HEK293 (cell line): ENCODE data around the gene RNF113A.

Source experiments
- CTCF ChIA-PET: fragments of 350-600 bp; formaldehyde crosslinking; extraction: SDS; loops from one replicate; lab custom pipeline; 2021; ENCODE audit warnings: antibody characterized with exemption; lab: Yijun Ruan, JAX
- POLR2A ChIA-PET: fragments of 300-600 bp; formaldehyde crosslinking; extraction: SDS; loops from one replicate; lab custom pipeline; 2020; ENCODE audit warnings: antibody characterized with exemption, inconsistent platforms; lab: Yijun Ruan, JAX
- H3K27ac ChIP-seq: fragments of 200-500 bp; sonication (Bioruptor generic); 2 replicates; pipeline ENCODE4 v1.5.1; 2014; ENCODE audit warnings: low read depth, low read length, control low read depth, inconsistent platforms; ENCODE audit errors: extremely low read depth
- H3K36me3 ChIP-seq, 2 experiments: fragments of 200-500 bp in 1 of 2; sonication (Bioruptor generic) in 1 of 2; 1 replicate in 1 of 2; 2 replicates in 1 of 2; pipeline ENCODE4 v1.5.1; 2014 to 2017; ENCODE audit warnings: inconsistent platforms in 2 of 2, low read length in 2 of 2; ENCODE audit not compliant: control insufficient read depth in 2 of 2, insufficient read depth in 1 of 2
- H3K4me1 ChIP-seq: fragments of 200-500 bp; sonication (Bioruptor generic); 2 replicates; pipeline ENCODE4 v1.5.1; 2014; ENCODE audit warnings: mild to moderate bottlenecking, low read length, inconsistent platforms; ENCODE audit not compliant: control insufficient read depth, insufficient read depth
- H3K4me3 ChIP-seq: 2 replicates; pipeline ENCODE4 v1.5.1; 2011; ENCODE audit warnings: low read depth, mild to moderate bottlenecking, control low read depth, low read length, moderate library complexity
- H3K9me3 ChIP-seq: fragments of 200-500 bp; sonication (Bioruptor generic); 2 replicates; pipeline ENCODE4 v1.5.1; 2014; ENCODE audit warnings: low read depth, low read length, inconsistent platforms; ENCODE audit not compliant: control insufficient read depth, insufficient read depth
- KLF17 ChIP-seq: fragments of 450-650 bp; formaldehyde crosslinking; IDR thresholded peaks from 2 replicates; pipeline ENCODE4 v1.5.1; 2016; ENCODE audit warnings: missing biosample characterization, missing genetic modification characterization
- KLF7 ChIP-seq: fragments of 450-650 bp; formaldehyde crosslinking; IDR thresholded peaks from 2 replicates; pipeline ENCODE4 v1.5.1; 2016; ENCODE audit warnings: missing biosample characterization, missing genetic modification characterization, borderline replicate concordance
- OVOL3 ChIP-seq: fragments of 450-650 bp; formaldehyde crosslinking; IDR thresholded peaks from 2 replicates; pipeline ENCODE4 v1.5.1; 2016; ENCODE audit warnings: missing biosample characterization, missing genetic modification characterization
- SCRT2 ChIP-seq: fragments of 450-650 bp; formaldehyde crosslinking; IDR thresholded peaks from 2 replicates; pipeline ENCODE4 v1.5.1; 2016; ENCODE audit warnings: missing biosample characterization, missing genetic modification characterization
- SP2 ChIP-seq: fragments of 450-650 bp; formaldehyde crosslinking; IDR thresholded peaks from 2 replicates; pipeline ENCODE4 v1.5.1; 2016; ENCODE audit warnings: missing biosample characterization, missing genetic modification characterization
- SP3 ChIP-seq: fragments of 450-650 bp; formaldehyde crosslinking; IDR thresholded peaks from 2 replicates; pipeline ENCODE4 v1.5.1; 2016; ENCODE audit warnings: missing biosample characterization, missing genetic modification characterization
- YY1 ChIP-seq: fragments of 450-650 bp; formaldehyde crosslinking; IDR thresholded peaks from 2 replicates; pipeline ENCODE4 v1.5.1; 2018; ENCODE audit warnings: missing biosample characterization, missing genetic modification characterization
- ZBTB7A ChIP-seq: fragments of 450-650 bp; formaldehyde crosslinking; IDR thresholded peaks from 2 replicates; pipeline ENCODE4 v1.5.1; 2016; ENCODE audit warnings: low read depth, missing biosample characterization, missing genetic modification characterization
- ZEB2 ChIP-seq: fragments of 450-650 bp; formaldehyde crosslinking; IDR thresholded peaks from 2 replicates; pipeline ENCODE4 v1.5.1; 2016; ENCODE audit warnings: missing biosample characterization, missing genetic modification characterization
- ZFP37 ChIP-seq: fragments of 450-650 bp; formaldehyde crosslinking; IDR thresholded peaks from 2 replicates; pipeline ENCODE4 v1.5.1; 2016; ENCODE audit warnings: missing biosample characterization, missing genetic modification characterization
- ZNF10 ChIP-seq: fragments of 450-650 bp; formaldehyde crosslinking; IDR thresholded peaks from 2 replicates; pipeline ENCODE4 v1.5.1; 2017; ENCODE audit warnings: missing biosample characterization, missing genetic modification characterization
- ZNF2 ChIP-seq: fragments of 450-650 bp; formaldehyde crosslinking; IDR thresholded peaks from 2 replicates; pipeline ENCODE4 v1.5.1; 2016; ENCODE audit warnings: missing biosample characterization, missing genetic modification characterization
- ZNF202 ChIP-seq: fragments of 450-650 bp; formaldehyde crosslinking; IDR thresholded peaks from 2 replicates; pipeline ENCODE4 v1.5.1; 2016; ENCODE audit warnings: missing biosample characterization, missing genetic modification characterization, borderline replicate concordance
- ZNF24 ChIP-seq: fragments of 450-650 bp; formaldehyde crosslinking; IDR thresholded peaks from 2 replicates; pipeline ENCODE4 v1.5.1; 2016; ENCODE audit warnings: missing biosample characterization, missing genetic modification characterization
- ZNF248 ChIP-seq: fragments of 450-650 bp; formaldehyde crosslinking; IDR thresholded peaks from 2 replicates; pipeline ENCODE4 v1.5.1; 2017; ENCODE audit warnings: missing biosample characterization, missing genetic modification characterization
- ZNF266 ChIP-seq: fragments of 450-650 bp; formaldehyde crosslinking; IDR thresholded peaks from 2 replicates; pipeline ENCODE4 v1.5.1; 2016; ENCODE audit warnings: missing biosample characterization, missing genetic modification characterization, low read depth
- ZNF362 ChIP-seq: fragments of 450-650 bp; formaldehyde crosslinking; IDR thresholded peaks from 2 replicates; pipeline ENCODE4 v1.5.1; 2016; ENCODE audit warnings: missing biosample characterization, missing genetic modification characterization
- ZNF366 ChIP-seq: fragments of 450-650 bp; formaldehyde crosslinking; conservative IDR thresholded peaks from 2 replicates; pipeline ENCODE4 v1.5.1; 2016; ENCODE audit warnings: missing biosample characterization, missing genetic modification characterization
- ZNF560 ChIP-seq: fragments of 450-650 bp; formaldehyde crosslinking; IDR thresholded peaks from 2 replicates; pipeline ENCODE4 v1.5.1; 2017; ENCODE audit warnings: missing biosample characterization, missing genetic modification characterization, borderline replicate concordance
- ZNF580 ChIP-seq: fragments of 450-650 bp; formaldehyde crosslinking; IDR thresholded peaks from 2 replicates; pipeline ENCODE4 v1.5.1; 2016; ENCODE audit warnings: missing biosample characterization, missing genetic modification characterization
- ZNF610 ChIP-seq: fragments of 450-650 bp; formaldehyde crosslinking; IDR thresholded peaks from 2 replicates; pipeline ENCODE4 v1.5.1; 2016; ENCODE audit warnings: missing biosample characterization, missing genetic modification characterization, borderline replicate concordance
- ZNF629 ChIP-seq: fragments of 450-650 bp; formaldehyde crosslinking; IDR thresholded peaks from 2 replicates; pipeline ENCODE4 v1.5.1; 2017; ENCODE audit warnings: missing biosample characterization, missing genetic modification characterization
- ZNF639 ChIP-seq: fragments of 450-650 bp; formaldehyde crosslinking; IDR thresholded peaks from 2 replicates; pipeline ENCODE4 v1.5.1; 2016; ENCODE audit warnings: missing biosample characterization, missing genetic modification characterization
- ZNF660 ChIP-seq: fragments of 450-650 bp; IDR thresholded peaks from 2 replicates; pipeline ENCODE4 v1.5.1; 2018; ENCODE audit warnings: missing biosample characterization, mild to moderate bottlenecking, missing genetic modification characterization
- ZNF843 ChIP-seq: fragments of 450-650 bp; formaldehyde crosslinking; IDR thresholded peaks from 2 replicates; pipeline ENCODE4 v1.5.1; 2016; ENCODE audit warnings: missing biosample characterization, missing genetic modification characterization
- TF ChIP-seq, protein P1 (sequence below): fragments of 450-650 bp; formaldehyde crosslinking; IDR thresholded peaks from 2 replicates; pipeline ENCODE4 v1.5.1; 2016; ENCODE audit warnings: missing biosample characterization, missing genetic modification characterization, low read depth
- TF ChIP-seq, protein P2 (sequence below): fragments of 450-650 bp; formaldehyde crosslinking; conservative IDR thresholded peaks from 2 replicates; pipeline ENCODE4 v1.5.1; 2016; ENCODE audit warnings: low read depth, missing biosample characterization, missing genetic modification characterization

RNF113A gene

DNA sequence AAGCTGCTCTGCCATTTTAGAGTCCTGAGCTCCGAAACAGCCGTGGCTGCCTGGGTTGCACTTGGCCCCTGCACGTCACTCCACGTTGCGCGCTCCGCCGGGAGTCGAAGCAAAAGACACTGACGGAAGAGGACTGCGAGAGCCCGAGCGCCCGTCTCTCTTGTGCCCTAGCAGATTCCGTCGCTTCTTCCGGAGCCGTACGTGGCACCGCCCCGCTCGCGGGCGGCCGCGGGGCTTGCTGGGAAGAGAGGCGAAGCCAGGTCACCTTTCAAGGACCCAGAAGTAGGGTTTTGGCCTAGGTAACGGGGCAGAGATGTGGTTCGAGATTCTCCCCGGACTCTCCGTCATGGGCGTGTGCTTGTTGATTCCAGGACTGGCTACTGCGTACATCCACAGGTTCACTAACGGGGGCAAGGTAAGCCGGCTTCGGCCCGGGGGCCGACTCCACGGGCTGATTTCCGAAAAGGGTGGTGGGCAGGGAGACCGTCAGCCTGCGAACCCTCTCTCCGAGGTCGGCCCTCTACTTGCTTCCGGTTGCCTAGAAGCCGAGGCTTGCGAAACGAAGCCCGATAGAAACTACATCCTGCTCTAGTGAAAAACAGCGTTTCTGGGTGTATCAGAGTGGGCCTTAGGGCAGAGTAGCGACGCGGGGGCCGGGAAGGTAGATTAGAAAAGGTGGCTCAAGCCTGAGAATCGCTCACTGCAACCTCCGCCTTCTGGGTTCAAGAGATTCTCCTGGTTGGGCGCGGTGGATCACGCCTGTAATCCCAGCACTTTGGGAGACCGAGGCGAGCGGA, at the start of gene RNF113A, which contains the start of gene NDUFA1:
Gene RNF113A, minus strand, starts transcription at position 135 of the 797 bp plus-strand sequence. Its CDS starts 120 bp downstream, at position 15.
Gene NDUFA1, plus strand, starts transcription at position 234 of the 797 bp plus-strand sequence. Its CDS starts 80 bp downstream, at position 314.
- CTCF ChIA-PET: interaction anchor here (0.7 to 3.0 kb wide), 3 partner anchors 9 to 342 kb away, joined by 3 to 9 read pairs (median 5); no protein-coding TSS in a partner anchor
- Histone ChIP-seq H3K27ac (peak within 1 kb of the TSS; percentile 90), H3K36me3 (peaks cover 12 to 14% of the 10 kb centered on the region in 2 experiments), H3K4me1 (no peaks in the 10 kb centered on the region), H3K9me3 (no peaks in the 10 kb centered on the region), H3K4me3 (peak within 1 kb of the TSS; percentile 59)
- POLR2A ChIA-PET: interaction anchor here (0.8 to 2.9 kb wide), 7 partner anchors 11 to 266 kb away, joined by 3 to 33 read pairs (median 8); partner anchors contain the start of genes RPL39 and UPF3B
- TF ChIP-seq ZNF580 (tag by site-specific recombination) (no peak), ZEB2 (tag by site-specific recombination) (peak; percentile 66), KLF7 (tag by site-specific recombination) (peak; percentile 31; the same call in 1 of the 2 replicates), ZNF660 (tag by site-specific recombination) (peak; percentile 82), ZNF10 (tag by site-specific recombination) (peak; percentile 25; the same call in 1 of the 2 replicates), ZBTB7A (tag by site-specific recombination) (peak; percentile 12; the same call in 1 of the 2 replicates), ZNF266 (tag by site-specific recombination) (no peak), ZNF610 (tag by site-specific recombination) (peak; percentile 34; the same call in 1 of the 2 replicates), ZNF2 (tag by site-specific recombination) (peak; percentile 35; the same call in 1 of the 2 replicates), OVOL3 (0 out of 2 replicates have a peak, but pooled peaks have one; percentile 33), ZNF629 (tag by site-specific recombination) (peak; percentile 63), KLF17 (0 out of 2 replicates have a peak, but pooled peaks have one; percentile 14), ZNF366 (tag by site-specific recombination) (peak; percentile 54), ZNF560 (tag by site-specific recombination) (no peak), SCRT2 (peak; percentile 58; the same call in 1 of the 2 replicates), ZNF362 (tag by site-specific recombination) (no peak), ZNF24 (tag by site-specific recombination) (0 out of 2 replicates have a peak, but pooled peaks have one; percentile 13), ZNF248 (tag by site-specific recombination) (no peak), SP3 (tag by site-specific recombination) (peak; percentile 60), YY1 (tag by site-specific recombination) (0 out of 2 replicates have a peak, but pooled peaks have one; percentile 10), ZNF639 (tag by site-specific recombination) (0 out of 2 replicates have a peak, but pooled peaks have one; percentile 9), ZNF843 (tag by site-specific recombination) (no peak), SP2 (tag by site-specific recombination) (peak; percentile 68), ZFP37 (peak; percentile 54; the same call in 1 of the 2 replicates), ZNF202 (tag by site-specific recombination) (no peak)
- TF ChIP-seq, protein P1, sequence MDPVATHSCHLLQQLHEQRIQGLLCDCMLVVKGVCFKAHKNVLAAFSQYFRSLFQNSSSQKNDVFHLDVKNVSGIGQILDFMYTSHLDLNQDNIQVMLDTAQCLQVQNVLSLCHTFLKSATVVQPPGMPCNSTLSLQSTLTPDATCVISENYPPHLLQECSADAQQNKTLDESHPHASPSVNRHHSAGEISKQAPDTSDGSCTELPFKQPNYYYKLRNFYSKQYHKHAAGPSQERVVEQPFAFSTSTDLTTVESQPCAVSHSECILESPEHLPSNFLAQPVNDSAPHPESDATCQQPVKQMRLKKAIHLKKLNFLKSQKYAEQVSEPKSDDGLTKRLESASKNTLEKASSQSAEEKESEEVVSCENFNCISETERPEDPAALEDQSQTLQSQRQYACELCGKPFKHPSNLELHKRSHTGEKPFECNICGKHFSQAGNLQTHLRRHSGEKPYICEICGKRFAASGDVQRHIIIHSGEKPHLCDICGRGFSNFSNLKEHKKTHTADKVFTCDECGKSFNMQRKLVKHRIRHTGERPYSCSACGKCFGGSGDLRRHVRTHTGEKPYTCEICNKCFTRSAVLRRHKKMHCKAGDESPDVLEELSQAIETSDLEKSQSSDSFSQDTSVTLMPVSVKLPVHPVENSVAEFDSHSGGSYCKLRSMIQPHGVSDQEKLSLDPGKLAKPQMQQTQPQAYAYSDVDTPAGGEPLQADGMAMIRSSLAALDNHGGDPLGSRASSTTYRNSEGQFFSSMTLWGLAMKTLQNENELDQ (tag by site-specific recombination): no peak
- TF ChIP-seq, protein P2, sequence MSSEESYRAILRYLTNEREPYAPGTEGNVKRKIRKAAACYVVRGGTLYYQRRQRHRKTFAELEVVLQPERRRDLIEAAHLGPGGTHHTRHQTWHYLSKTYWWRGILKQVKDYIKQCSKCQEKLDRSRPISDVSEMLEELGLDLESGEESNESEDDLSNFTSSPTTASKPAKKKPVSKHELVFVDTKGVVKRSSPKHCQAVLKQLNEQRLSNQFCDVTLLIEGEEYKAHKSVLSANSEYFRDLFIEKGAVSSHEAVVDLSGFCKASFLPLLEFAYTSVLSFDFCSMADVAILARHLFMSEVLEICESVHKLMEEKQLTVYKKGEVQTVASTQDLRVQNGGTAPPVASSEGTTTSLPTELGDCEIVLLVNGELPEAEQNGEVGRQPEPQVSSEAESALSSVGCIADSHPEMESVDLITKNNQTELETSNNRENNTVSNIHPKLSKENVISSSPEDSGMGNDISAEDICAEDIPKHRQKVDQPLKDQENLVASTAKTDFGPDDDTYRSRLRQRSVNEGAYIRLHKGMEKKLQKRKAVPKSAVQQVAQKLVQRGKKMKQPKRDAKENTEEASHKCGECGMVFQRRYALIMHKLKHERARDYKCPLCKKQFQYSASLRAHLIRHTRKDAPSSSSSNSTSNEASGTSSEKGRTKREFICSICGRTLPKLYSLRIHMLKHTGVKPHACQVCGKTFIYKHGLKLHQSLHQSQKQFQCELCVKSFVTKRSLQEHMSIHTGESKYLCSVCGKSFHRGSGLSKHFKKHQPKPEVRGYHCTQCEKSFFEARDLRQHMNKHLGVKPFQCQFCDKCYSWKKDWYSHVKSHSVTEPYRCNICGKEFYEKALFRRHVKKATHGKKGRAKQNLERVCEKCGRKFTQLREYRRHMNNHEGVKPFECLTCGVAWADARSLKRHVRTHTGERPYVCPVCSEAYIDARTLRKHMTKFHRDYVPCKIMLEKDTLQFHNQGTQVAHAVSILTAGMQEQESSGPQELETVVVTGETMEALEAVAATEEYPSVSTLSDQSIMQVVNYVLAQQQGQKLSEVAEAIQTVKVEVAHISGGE: peak; percentile 94
